HCT116 (cell line): ENCODE data around the gene ZNF180. TPM values are rescaled to one million over a fixed set of nuclear protein-coding genes. Genes with fewer than 3 reads are reported as not detected.

Experiments
- ATAC-seq: fragments of 200-7000 bp; cut with Tn5 transposase; 2 replicates; pipeline ENCODE4 v1.9.1; 2020; ENCODE audit warnings: mild to moderate bottlenecking, moderate library complexity
- Bru-seq: library from RNA; stranded (reverse); fragments of 400-500 nt; gene quantifications from one replicate; lab custom pipeline; 2021; lab: Mats Ljungman, UMichigan
- BruChase-seq, 2 experiments: library from RNA; stranded (reverse); fragments of 400-500 nt; gene quantifications; one replicate each; lab custom pipeline; 2021; lab: Mats Ljungman, UMichigan
- BruUV-seq: library from RNA; stranded (reverse); fragments of 400-500 nt; replicated peaks from 2 replicates; lab custom pipeline; 2021; lab: Mats Ljungman, UMichigan
- CTCF ChIA-PET: fragments of 300-600 bp; sonication (Branson Sonifier 250); formaldehyde crosslinking; loops from one replicate; lab custom pipeline; 2021; ENCODE audit warnings: antibody characterized with exemption; lab: Charles Lee
- POLR2A ChIA-PET: fragments of 300-600, 350-600 bp; sonication (Branson Sonifier 250); formaldehyde crosslinking; loops from one replicate; lab custom pipeline; 2021; ENCODE audit warnings: antibody characterized with exemption; lab: Charles Lee
- RAD21 ChIA-PET, 2 experiments: fragments of 300-600 bp; sonication (Branson Sonifier 250); formaldehyde crosslinking; loops; one replicate each; lab custom pipeline; 2023; ENCODE audit warnings: low total read pairs in 2 of 2; ENCODE audit not compliant: uncharacterized antibody in 2 of 2, unreplicated experiment in 2 of 2, low non-redundant PET in 1 of 2; lab: Charles Lee
- DNase-seq: peaks from one replicate; pipeline ENCODE4 v3.0.0-alpha.2; 2010; ENCODE audit warnings: low read depth, low spot score
- H2AFZ ChIP-seq: fragments of 200-600 bp; shearing (Covaris generic), sonication (generic); 2 replicates; pipeline ENCODE4 v1.6.1; 2017; ENCODE audit warnings: low read depth, mixed run types, mixed read lengths, antibody characterized with exemption, low read length; ENCODE audit not compliant: poor library complexity, severe bottlenecking
- H3K27ac ChIP-seq: 2 replicates; pipeline ENCODE4 v1.5.1; 2012; ENCODE audit warnings: low read depth, low read length
- H3K27me3 ChIP-seq: fragments of 200-600 bp; sonication (generic); 2 replicates; pipeline ENCODE4 v1.6.1; 2016; ENCODE audit warnings: mixed run types, low read length, mixed read lengths; ENCODE audit not compliant: insufficient read depth
- H3K36me3 ChIP-seq, 2 experiments: fragments of 200-500 bp in 1 of 2; fragments of 200-600 bp in 1 of 2; sonication (Bioruptor generic) in 1 of 2; sonication (generic) in 1 of 2; 2 replicates each; pipeline versions ENCODE4 v1.5.1 to v1.6.1; 2014 to 2016; ENCODE audit warnings: low read length in 2 of 2, inconsistent platforms in 1 of 2, mixed read lengths in 1 of 2, mixed run types in 1 of 2; ENCODE audit not compliant: insufficient read depth in 2 of 2, control insufficient read depth in 1 of 2
- H3K4me1 ChIP-seq, 2 experiments: fragments of 200-600 bp in 1 of 2; sonication (generic) in 1 of 2; 2 replicates each; pipeline versions ENCODE4 v1.5.1 to v1.6.1; 2012 to 2017; ENCODE audit warnings: low read length in 2 of 2, inconsistent platforms in 1 of 2, mild to moderate bottlenecking in 1 of 2, mixed read lengths in 1 of 2, mixed run types in 1 of 2, moderate library complexity in 1 of 2; ENCODE audit not compliant: insufficient read depth in 2 of 2, control insufficient read depth in 1 of 2
- H3K4me2 ChIP-seq: fragments of 200-600 bp; sonication (generic); 2 replicates; pipeline ENCODE4 v1.6.1; 2017; ENCODE audit warnings: mixed run types, low read length, mixed read lengths
- H3K4me3 ChIP-seq, 2 experiments: fragments of 200-600 bp in 1 of 2; sonication (generic) in 1 of 2; replicated peaks in 1 of 2; 2 replicates each; pipeline ENCODE4 v1.5.1; 2011 to 2016; ENCODE audit warnings: low read length in 2 of 2, control low read depth in 1 of 2, low read depth in 1 of 2, mild to moderate bottlenecking in 1 of 2, mixed read lengths in 1 of 2, mixed run types in 1 of 2
- H3K79me2 ChIP-seq: fragments of 200-600 bp; sonication (generic); 2 replicates; pipeline ENCODE4 v1.6.1; 2017; ENCODE audit warnings: mild to moderate bottlenecking, mixed run types, low read length, moderate library complexity, mixed read lengths; ENCODE audit not compliant: insufficient read depth
- H3K9ac ChIP-seq: fragments of 200-600 bp; sonication (generic); 2 replicates; pipeline ENCODE4 v1.6.1; 2016; ENCODE audit warnings: low read length, mixed read lengths
- H3K9me2 ChIP-seq: fragments of 200-600 bp; sonication (generic), shearing (Covaris generic); 2 replicates; pipeline ENCODE4 v1.6.1; 2017; ENCODE audit warnings: mixed run types, mild to moderate bottlenecking, moderate library complexity; ENCODE audit not compliant: insufficient read depth
- H3K9me3 ChIP-seq, 2 experiments: fragments of 200-500 bp in 1 of 2; fragments of 200-600 bp in 1 of 2; sonication (Bioruptor generic) in 1 of 2; sonication (generic) in 1 of 2; 2 replicates each; pipeline ENCODE4 v1.6.1; 2014 to 2017; ENCODE audit warnings: low read length in 2 of 2, mixed read lengths in 2 of 2, inconsistent platforms in 1 of 2, low read depth in 1 of 2, mild to moderate bottlenecking in 1 of 2, mixed run types in 1 of 2, moderate library complexity in 1 of 2; ENCODE audit not compliant: control insufficient read depth in 1 of 2, insufficient read depth in 1 of 2
- H4K20me1 ChIP-seq: fragments of 200-600 bp; sonication (generic), shearing (Covaris generic); 2 replicates; pipeline ENCODE4 v1.6.1; 2017; ENCODE audit warnings: mixed run types, mild to moderate bottlenecking, moderate library complexity; ENCODE audit not compliant: insufficient read depth
- CBX3 ChIP-seq: IDR thresholded peaks from 2 replicates; pipeline ENCODE4 v1.6.1; 2012; ENCODE audit warnings: low read depth
- CEBPB ChIP-seq: IDR thresholded peaks from 2 replicates; pipeline ENCODE4 v1.6.1; 2012; ENCODE audit warnings: low read depth
- CTCF ChIP-seq, 3 experiments: fragments of 200-600 bp in 1 of 3; sonication (generic) in 1 of 3; IDR thresholded peaks in 2 of 3; conservative IDR thresholded peaks in 1 of 3; 2 replicates each; pipeline ENCODE4 v1.5.1; 2012 to 2017; ENCODE audit warnings: low read depth in 2 of 3, low read length in 2 of 3, antibody characterized with exemption in 1 of 3, borderline replicate concordance in 1 of 3, control low read depth in 1 of 3, mild to moderate bottlenecking in 1 of 3, mixed read lengths in 1 of 3, mixed run types in 1 of 3, moderate library complexity in 1 of 3; ENCODE audit not compliant: insufficient read depth in 1 of 3
- EGR1 ChIP-seq: IDR thresholded peaks from 2 replicates; pipeline ENCODE4 v1.6.1; 2012; ENCODE audit warnings: low read depth
- ELF1 ChIP-seq: IDR thresholded peaks from 2 replicates; pipeline ENCODE4 v1.6.1; 2012; ENCODE audit warnings: low read depth, borderline replicate concordance
- EZH2 ChIP-seq: fragments of 200-600 bp; sonication (generic); IDR thresholded peaks from 2 replicates; pipeline ENCODE4 v1.6.1; 2017; ENCODE audit warnings: antibody characterized with exemption, mixed run types
- EZH2phosphoT487 ChIP-seq: fragments of 200-600 bp; IDR thresholded peaks from 2 replicates; pipeline ENCODE4 v1.6.1; 2018; ENCODE audit warnings: antibody characterized with exemption, borderline replicate concordance
- FOSL1 ChIP-seq: IDR thresholded peaks from 2 replicates; pipeline ENCODE4 v1.6.1; 2012; ENCODE audit warnings: low read depth
- JUND ChIP-seq: IDR thresholded peaks from 2 replicates; pipeline ENCODE4 v1.6.1; 2012
- POLR2AphosphoS5 ChIP-seq: IDR thresholded peaks from 2 replicates; pipeline ENCODE4 v1.6.1; 2011; ENCODE audit warnings: mild to moderate bottlenecking, low read depth, low read length, moderate library complexity
- REST ChIP-seq: IDR thresholded peaks from 2 replicates; pipeline ENCODE4 v1.6.1; 2012; ENCODE audit warnings: low read depth
- SIN3A ChIP-seq: IDR thresholded peaks from 2 replicates; pipeline ENCODE4 v1.6.1; 2012; ENCODE audit warnings: low read depth
- SP1 ChIP-seq: IDR thresholded peaks from 2 replicates; pipeline ENCODE4 v1.6.1; 2012; ENCODE audit warnings: low read depth
- SRF ChIP-seq: IDR thresholded peaks from 2 replicates; pipeline ENCODE4 v1.6.1; 2012; ENCODE audit warnings: low read depth
- TCF7L2 ChIP-seq: IDR thresholded peaks from 2 replicates; pipeline ENCODE4 v1.7.0; 2011; ENCODE audit warnings: borderline replicate concordance, inconsistent platforms; ENCODE audit not compliant: insufficient read depth, insufficient read length; ENCODE audit errors: extremely low read depth
- ZFX ChIP-seq: fragments of 450-650 bp; IDR thresholded peaks from 2 replicates; pipeline ENCODE4 v1.6.1; 2017
- ZNF274 ChIP-seq: fragments of 200-500 bp; sonication (Bioruptor generic); IDR thresholded peaks from 2 replicates; pipeline ENCODE4 v1.6.1; 2014; ENCODE audit warnings: mild to moderate bottlenecking, low read depth, low read length, inconsistent platforms
- intact Hi-C: fragments of 100-400 bp; cut with micrococcal nuclease; formaldehyde crosslinking; loops from 2 replicates; pipeline ENCODE4 v1.10.0; 2022
- long read RNA-seq: library from polyadenylated mRNA; unstranded; transcript quantifications from one replicate; pipeline ENCODE4 v2.0.0, GENCODE V29; 2021; ENCODE audit not compliant: unreplicated experiment
- polyA plus RNA-seq: library from polyadenylated mRNA; unstranded; fragments of >200 nt; gene quantifications from 2 replicates; pipeline ENCODE4 v1.2.1, GENCODE V29; 2012; ENCODE audit warnings: missing spikeins
- total RNA-seq: library from RNA; stranded (reverse); gene quantifications from one replicate; pipeline ENCODE4 v1.2.1, GENCODE V29; 2021; ENCODE audit not compliant: unreplicated experiment
- TF ChIP-seq, protein P1 (sequence below): IDR thresholded peaks from 2 replicates; pipeline ENCODE4 v1.6.1; 2012
- TF ChIP-seq, protein P2 (sequence below): IDR thresholded peaks from 2 replicates; pipeline ENCODE4 v1.6.1; 2012

The ZNF180 gene
- total RNA-seq, result 7.3 TPM
- polyA plus RNA-seq, result 3.0 and 4.4 TPM in 2 replicates
- percentile 75 among the genes with signal in this experiment for Bru-seq, nascent RNA
- percentile 65 among the genes with signal in this experiment for BruChase-seq, experiment 1, labeled RNA remaining after a 6-hour chase
- BruChase-seq, experiment 2, labeled RNA remaining after a 2-hour chase, result percentile 71 among the genes with signal in this experiment
- long read RNA-seq, transcript ZNF180-211 (5 exons, 3,048 nt), result major isoform, 6 of 16 reads
- long read RNA-seq, partial matches to known transcripts, result 2 of 16 reads
- long read RNA-seq, other reads (novel, unspliced or antisense), result 7 of 16 reads

DNA sequence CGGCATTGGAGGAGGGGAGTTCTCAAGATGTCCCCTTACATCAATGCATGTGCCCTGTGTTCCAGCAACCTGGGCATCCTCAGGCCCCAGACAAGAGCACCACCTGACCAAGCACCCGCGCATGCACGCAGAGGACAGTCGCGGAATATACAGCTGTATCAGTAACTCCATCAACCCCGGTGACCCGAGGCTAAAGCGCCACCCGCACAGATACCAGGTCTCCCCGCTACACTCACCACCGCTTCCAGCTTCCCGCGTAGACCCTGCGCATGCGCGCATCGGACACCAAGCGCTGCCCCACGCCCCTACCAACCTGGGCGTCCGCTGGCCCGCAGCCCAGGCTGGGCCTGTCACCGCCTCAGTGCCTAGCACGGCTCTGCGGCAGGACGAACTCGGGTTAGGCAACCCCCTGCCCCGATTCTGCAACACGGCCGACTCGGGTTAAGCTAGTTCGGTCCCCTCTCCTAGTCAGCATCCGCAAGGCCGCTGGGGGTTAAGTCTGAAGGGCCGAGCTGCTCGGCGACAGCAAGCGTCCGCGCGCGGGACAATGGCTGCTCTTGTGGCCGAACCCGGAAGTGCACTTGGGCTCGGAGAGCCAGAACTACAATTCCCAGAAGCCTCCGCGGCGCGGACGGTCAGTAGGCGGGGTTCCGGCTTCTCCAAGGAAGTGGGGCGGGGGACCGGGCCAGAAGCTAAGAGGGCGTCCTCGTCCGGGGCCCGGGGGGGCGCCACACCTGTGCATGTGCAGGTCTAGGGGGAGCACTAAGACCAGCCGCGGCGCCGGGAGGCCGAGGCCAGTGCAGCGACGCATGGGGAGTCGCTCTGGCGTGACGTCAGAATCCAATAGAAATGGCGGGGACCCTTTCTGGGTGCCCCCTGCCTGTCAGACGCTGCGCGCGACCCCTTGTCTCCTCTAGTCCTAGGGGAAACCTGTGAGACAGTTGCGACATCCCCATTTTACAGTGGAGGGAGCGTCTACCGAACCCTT, at the start of gene ZNF180:
ZNF180 (minus strand) TSS at position 561 of the 988 bp plus-strand sequence. CDS start 3,188 bp downstream, outside the sequence.
- Histone ChIP-seq H3K9me2 (no peaks in the 10 kb centered on the region), H4K20me1 (no peaks in the 10 kb centered on the region), H3K9ac (peak within 1 kb of the TSS; percentile 74), H3K4me1 (peaks cover 0 to 16% of the 10 kb centered on the region in 2 experiments; a peak in 1 of 4 replicates), H3K4me2 (peak within 1 kb of the TSS; percentile 88), H3K27ac (peak within 1 kb of the TSS; percentile 70), H3K36me3 (peaks cover 10 to 37% of the 10 kb centered on the region in 2 experiments), H3K79me2 (peaks cover 46% of the 10 kb centered on the region), H2AFZ (peak within 1 kb of the TSS; percentile 79), H3K4me3 (peak within 1 kb of the TSS; percentile 89), H3K9me3 (peaks cover 4 to 15% of the 10 kb centered on the region in 2 experiments; a peak in 3 of 4 replicates), H3K27me3 (no peaks in the 10 kb centered on the region)
- CTCF ChIA-PET, result interaction anchor here (1.0 to 1.4 kb wide), 2 partner anchors 14 to 336 kb away, joined by 3 read pairs; partner anchors contain the start of gene ZNF226
- intact Hi-C loops, result loop anchor here (10.0 kb wide), 1 partner anchor 475 kb away; the partner anchor contains the start of gene ZNF222
- DNase-seq, result peak; percentile 92
- BruUV-seq, result no TSS peak
- RAD21 ChIA-PET, result no interaction called here
- ATAC-seq, result peak; percentile 93
- POLR2A ChIA-PET, result interaction anchor here (0.9 kb wide), 1 partner anchor 196 kb away, joined by 3 read pairs; the partner anchor contains the start of gene ZNF235
- TF ChIP-seq SIN3A (peak; percentile 88; the same call in 1 of the 2 replicates), CEBPB (no peak), EGR1 (peak; percentile 59; the same call in 1 of the 2 replicates), FOSL1 (no peak), CTCF (IDR thresholded peaks at IDR 0.05 in 2 of 3, conservative IDR thresholded peaks at IDR 0.05 in 1 of 3; ENCODE audit: borderline replicate concordance in 1 of 3, insufficient read depth in 1 of 3, low read depth in 2 of 3, low read length in 2 of 3) (peak in 2 of 3 experiments; percentile 36 to 52; a peak in 3 of 6 replicates), CBX3 (peak; percentile 59), ZFX (peak; percentile 99), EZH2phosphoT487 (no peak), POLR2AphosphoS5 (peak; percentile 82), JUND (no peak), REST (no peak), ZNF274 (no peak), SP1 (no peak; the same call in none of the 2 replicates), EZH2 (no peak), TCF7L2 (no peak), SRF (0 out of 2 replicates have a peak, but pooled peaks have one; percentile 38), ELF1 (peak; percentile 100)
- TF ChIP-seq, protein P1, sequence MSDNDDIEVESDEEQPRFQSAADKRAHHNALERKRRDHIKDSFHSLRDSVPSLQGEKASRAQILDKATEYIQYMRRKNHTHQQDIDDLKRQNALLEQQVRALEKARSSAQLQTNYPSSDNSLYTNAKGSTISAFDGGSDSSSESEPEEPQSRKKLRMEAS, result peak; percentile 76
- TF ChIP-seq, protein P2, sequence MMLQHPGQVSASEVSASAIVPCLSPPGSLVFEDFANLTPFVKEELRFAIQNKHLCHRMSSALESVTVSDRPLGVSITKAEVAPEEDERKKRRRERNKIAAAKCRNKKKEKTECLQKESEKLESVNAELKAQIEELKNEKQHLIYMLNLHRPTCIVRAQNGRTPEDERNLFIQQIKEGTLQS, result no peak
